ENCODE data around the gene TERT.

TERT gene

DNA sequence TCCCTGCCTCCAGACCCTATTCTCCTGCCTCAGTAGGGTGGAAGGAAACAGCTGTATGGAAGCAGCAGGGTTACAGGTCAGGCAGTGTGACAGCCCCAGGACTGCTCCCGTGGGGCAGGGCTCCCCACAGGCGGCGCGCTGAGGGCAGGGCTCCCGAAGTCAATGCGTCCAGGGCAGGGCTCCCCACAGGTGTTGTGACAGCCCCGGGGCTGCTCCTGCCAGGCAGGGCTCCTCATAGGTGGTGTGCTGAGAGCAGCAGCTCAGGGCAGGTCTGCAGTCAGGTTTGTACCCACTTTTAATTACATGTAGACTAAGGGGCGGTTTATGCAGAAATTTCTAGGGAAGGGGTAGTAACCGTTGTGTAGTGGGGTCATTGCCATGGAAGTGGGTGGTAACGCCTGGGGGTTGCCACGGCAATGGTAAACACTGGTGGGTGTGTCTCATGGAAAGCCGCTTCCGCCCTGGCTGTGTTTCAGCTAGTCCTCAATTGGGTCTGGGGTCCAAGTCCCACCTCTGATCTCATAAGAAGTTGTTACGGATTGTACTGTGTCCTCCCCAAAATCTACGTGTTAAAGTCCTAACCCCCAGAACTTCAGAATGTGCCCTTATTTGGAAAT, 16.7 kb upstream of the TERT start:
- Histone ChIP-seq H3K9me2 (replicated peaks; ENCODE audit: low read depth, low read length) (no peaks in the 10 kb centered on the region), H3F3A (ENCODE audit: low read depth) (peaks cover 40% of the 10 kb centered on the region), H2AFZ (ENCODE audit: low read length) (no peak overlapping the region), H3K9me3 (ENCODE audit: insufficient read depth, low read depth, low read length) (peaks cover 16% of the 10 kb centered on the region), H4K20me1 (ENCODE audit: insufficient read depth, low read length, poor library complexity, severe bottlenecking) (no peaks in the 10 kb centered on the region), H3K79me2 (ENCODE audit: insufficient read depth, low read length) (peaks cover 14% of the 10 kb centered on the region), H3K4me1 (ENCODE audit: insufficient read depth, low read length, poor library complexity, severe bottlenecking) (peaks cover 63% of the 10 kb centered on the region), H3K27me3 (ENCODE audit: insufficient read depth, low read length, poor library complexity, severe bottlenecking) (no peaks in the 10 kb centered on the region), H3K4me2 (ENCODE audit: low read depth, low read length, poor library complexity, severe bottlenecking) (peak overlapping the region; percentile 62), H3K4me3 (ENCODE audit: low read length, poor library complexity, severe bottlenecking) (peak overlapping the region; percentile 50), H3K36me3 (ENCODE audit: insufficient read depth, low read length) (no peaks in the 10 kb centered on the region; the same call in 1 of the 2 replicates), H3K9ac (ENCODE audit: low read depth, low read length, poor library complexity, severe bottlenecking) (peak overlapping the region; percentile 63)
- TF ChIP-seq, protein P1, sequence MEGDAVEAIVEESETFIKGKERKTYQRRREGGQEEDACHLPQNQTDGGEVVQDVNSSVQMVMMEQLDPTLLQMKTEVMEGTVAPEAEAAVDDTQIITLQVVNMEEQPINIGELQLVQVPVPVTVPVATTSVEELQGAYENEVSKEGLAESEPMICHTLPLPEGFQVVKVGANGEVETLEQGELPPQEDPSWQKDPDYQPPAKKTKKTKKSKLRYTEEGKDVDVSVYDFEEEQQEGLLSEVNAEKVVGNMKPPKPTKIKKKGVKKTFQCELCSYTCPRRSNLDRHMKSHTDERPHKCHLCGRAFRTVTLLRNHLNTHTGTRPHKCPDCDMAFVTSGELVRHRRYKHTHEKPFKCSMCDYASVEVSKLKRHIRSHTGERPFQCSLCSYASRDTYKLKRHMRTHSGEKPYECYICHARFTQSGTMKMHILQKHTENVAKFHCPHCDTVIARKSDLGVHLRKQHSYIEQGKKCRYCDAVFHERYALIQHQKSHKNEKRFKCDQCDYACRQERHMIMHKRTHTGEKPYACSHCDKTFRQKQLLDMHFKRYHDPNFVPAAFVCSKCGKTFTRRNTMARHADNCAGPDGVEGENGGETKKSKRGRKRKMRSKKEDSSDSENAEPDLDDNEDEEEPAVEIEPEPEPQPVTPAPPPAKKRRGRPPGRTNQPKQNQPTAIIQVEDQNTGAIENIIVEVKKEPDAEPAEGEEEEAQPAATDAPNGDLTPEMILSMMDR (conservative IDR thresholded peaks at IDR 0.05; ENCODE audit: low read length), result no peak
- TF ChIP-seq EZH2phosphoT487 (IDR thresholded peaks at IDR 0.05; ENCODE audit: borderline replicate concordance), result no peak

DNA sequence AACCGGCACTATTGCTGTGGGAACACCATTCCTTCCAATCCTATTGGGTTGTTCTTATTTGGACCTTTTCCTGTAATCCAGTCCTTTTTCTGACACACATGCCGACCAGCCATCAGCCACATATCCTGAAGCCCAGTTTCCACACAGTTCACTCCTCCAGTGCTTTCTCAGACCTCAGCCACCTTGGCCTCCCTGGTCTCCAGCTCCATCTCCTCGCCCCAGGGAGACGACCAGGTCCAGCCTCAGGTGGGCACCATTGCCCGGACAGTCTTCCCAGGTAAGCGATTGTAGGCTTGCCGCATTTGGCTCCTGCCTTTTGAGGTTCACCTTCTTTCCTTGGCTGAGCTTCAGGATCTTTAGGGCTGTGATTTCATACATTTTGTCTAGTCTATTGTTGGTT, 15.2 kb upstream of the TERT start:
- Histone ChIP-seq H3K9me3 (ENCODE audit: insufficient read depth, low read depth, low read length) (peaks cover 16% of the 10 kb centered on the region), H3F3A (ENCODE audit: low read depth) (peaks cover 32% of the 10 kb centered on the region), H3K36me3 (ENCODE audit: insufficient read depth, low read length) (no peaks in the 10 kb centered on the region; the same call in 1 of the 2 replicates), H3K79me2 (ENCODE audit: insufficient read depth, low read length) (peaks cover 12% of the 10 kb centered on the region), H3K4me3 (ENCODE audit: low read length, poor library complexity, severe bottlenecking) (no peak overlapping the region), H2AFZ (ENCODE audit: low read length) (no peak overlapping the region), H3K9ac (ENCODE audit: low read depth, low read length, poor library complexity, severe bottlenecking) (no peak overlapping the region), H3K4me1 (ENCODE audit: insufficient read depth, low read length, poor library complexity, severe bottlenecking) (peaks cover 55% of the 10 kb centered on the region), H3K9me2 (replicated peaks; ENCODE audit: low read depth, low read length) (no peaks in the 10 kb centered on the region), H3K4me2 (ENCODE audit: low read depth, low read length, poor library complexity, severe bottlenecking) (no peak overlapping the region), H3K27me3 (ENCODE audit: insufficient read depth, low read length, poor library complexity, severe bottlenecking) (no peaks in the 10 kb centered on the region), H4K20me1 (ENCODE audit: insufficient read depth, low read length, poor library complexity, severe bottlenecking) (no peaks in the 10 kb centered on the region)
- TF ChIP-seq, protein P1 (conservative IDR thresholded peaks at IDR 0.05; ENCODE audit: low read length), result no peak
- TF ChIP-seq EZH2phosphoT487 (IDR thresholded peaks at IDR 0.05; ENCODE audit: borderline replicate concordance), result no peak

DNA sequence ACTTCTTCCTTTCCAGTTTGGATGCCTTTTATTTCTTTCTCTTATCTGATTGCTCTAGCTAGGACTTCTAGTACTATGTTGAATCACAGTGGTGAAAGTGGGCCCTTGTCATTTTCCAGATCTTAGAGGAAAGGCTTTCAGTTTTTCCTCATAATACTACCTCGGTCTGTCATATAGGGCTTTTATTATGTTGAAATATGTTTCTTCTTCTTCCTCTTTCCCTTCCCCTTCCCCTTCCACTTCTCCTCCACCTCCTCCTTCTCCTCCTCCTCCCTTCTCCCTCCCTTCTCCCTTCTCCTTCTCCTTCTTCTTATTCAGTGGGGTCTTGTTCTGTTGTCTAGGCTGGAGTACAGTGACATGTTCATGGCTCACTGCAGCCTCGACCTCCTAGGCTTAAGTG, 9.2 kb upstream of the TERT start:
- Histone ChIP-seq H3K79me2 (ENCODE audit: insufficient read depth, low read length) (no peaks in the 10 kb centered on the region), H2AFZ (ENCODE audit: low read length) (no peak overlapping the region), H3F3A (ENCODE audit: low read depth) (no peaks in the 10 kb centered on the region), H3K9me3 (ENCODE audit: insufficient read depth, low read depth, low read length) (peaks cover 25% of the 10 kb centered on the region; the same call in 1 of the 2 replicates), H3K4me2 (ENCODE audit: low read depth, low read length, poor library complexity, severe bottlenecking) (no peak overlapping the region), H3K9ac (ENCODE audit: low read depth, low read length, poor library complexity, severe bottlenecking) (no peak overlapping the region), H4K20me1 (ENCODE audit: insufficient read depth, low read length, poor library complexity, severe bottlenecking) (no peaks in the 10 kb centered on the region), H3K4me3 (ENCODE audit: low read length, poor library complexity, severe bottlenecking) (no peak overlapping the region), H3K27me3 (ENCODE audit: insufficient read depth, low read length, poor library complexity, severe bottlenecking) (no peaks in the 10 kb centered on the region), H3K36me3 (ENCODE audit: insufficient read depth, low read length) (no peaks in the 10 kb centered on the region), H3K4me1 (ENCODE audit: insufficient read depth, low read length, poor library complexity, severe bottlenecking) (peaks cover 27% of the 10 kb centered on the region), H3K9me2 (replicated peaks; ENCODE audit: low read depth, low read length) (no peaks in the 10 kb centered on the region)
- TF ChIP-seq, protein P1 (conservative IDR thresholded peaks at IDR 0.05; ENCODE audit: low read length), result no peak
- no peak for TF ChIP-seq EZH2phosphoT487 (IDR thresholded peaks at IDR 0.05; ENCODE audit: borderline replicate concordance)
